Thyroid gland (tissue), 4 donors: ENCODE data around the gene CTAGE4. TPM values are rescaled to one million over a fixed set of nuclear protein-coding genes. Genes with fewer than 3 reads are reported as not detected.
"Not testable (repeated sequence)": the region's sequence is repeated elsewhere in the genome, so short reads cannot be mapped to it uniquely, and the experiment has no call there.

Experiments used
- DNase-seq, 2 donors: peaks; one replicate each; pipeline ENCODE4 v3.0.0-alpha.2; 2019
- H3K27ac ChIP-seq, 3 donors: fragments of 200-600 bp; sonication (generic); 1 replicate in 2 of 3; 2 replicates in 1 of 3; pipeline ENCODE4 v1.5.1; 2016 to 2019; ENCODE audit warnings: mild to moderate bottlenecking in 1 of 3, moderate library complexity in 1 of 3
- H3K27me3 ChIP-seq: fragments of 200-600 bp; sonication (generic); one replicate; pipeline ENCODE4 v1.5.1; 2019
- H3K36me3 ChIP-seq, 2 donors: fragments of 200-600 bp; sonication (generic); one replicate each; pipeline ENCODE4 v1.5.1; 2016 to 2019
- H3K4me1 ChIP-seq, 2 donors: fragments of 200-600 bp; sonication (generic); one replicate each; pipeline ENCODE4 v1.5.1; 2017 to 2019
- H3K4me3 ChIP-seq, 3 donors: fragments of 200-600 bp; sonication (generic); replicated peaks in 1 of 3; 1 replicate in 2 of 3; 2 replicates in 1 of 3; pipeline ENCODE4 v1.5.1; 2016; ENCODE audit warnings: mild to moderate bottlenecking in 1 of 3
- H3K9me3 ChIP-seq: fragments of 200-600 bp; sonication (generic); one replicate; pipeline ENCODE4 v1.5.1; 2017
- WGBS, 2 donors: methylation state at CpG; one replicate each; pipeline ENCODE4 v1.1.5; 2017; 5-methylcytosine and 5-hydroxymethylcytosine counted together
- intact Hi-C: fragments of 100-400 bp; cut with DNase I; formaldehyde crosslinking; loops from one replicate; pipeline ENCODE4 v1.15.1; 2023
- total RNA-seq, 4 donors: library from RNA; depleted of rRNA; stranded (reverse); fragments of >200 nt; gene quantifications; one replicate each; pipeline ENCODE4 v1.2.3, GENCODE V29; 2016

Gene CTAGE4
- total RNA-seq, 4 donors from 2014 or later, result 4.7 to 27.4 (median 14.0) TPM

DNA sequence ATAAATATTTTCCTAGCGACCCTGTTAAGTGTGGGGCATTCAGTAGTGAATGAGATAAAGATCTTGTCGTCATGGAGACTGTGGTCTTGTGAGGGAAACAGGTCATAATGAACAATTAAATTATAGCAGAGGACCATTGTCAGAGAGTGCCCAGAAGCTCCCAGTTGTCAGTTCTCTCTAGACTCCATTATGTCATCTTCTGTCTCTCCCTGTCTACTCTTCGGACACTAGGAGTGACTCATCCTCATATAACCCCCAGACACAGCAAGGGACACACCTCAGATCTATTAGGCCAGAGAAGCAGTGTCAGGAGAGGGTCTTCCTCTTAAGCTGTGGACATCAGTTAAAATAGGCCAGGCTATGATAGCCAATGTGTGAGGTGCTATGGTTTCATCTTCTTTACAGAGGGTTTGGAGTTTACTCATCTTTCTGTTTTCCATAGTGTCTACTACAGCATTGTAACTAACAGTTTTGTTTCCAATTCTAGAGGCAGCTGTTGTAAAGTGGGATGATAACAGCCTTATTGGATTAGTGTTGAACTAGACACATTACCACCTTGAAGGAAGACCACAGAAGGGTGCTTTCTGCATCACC, 5.4 kb downstream of the CTAGE4 start:
- intact Hi-C loops, H3K27ac ChIP-seq, H3K4me3 ChIP-seq, H3K4me1 ChIP-seq, H3K36me3 ChIP-seq, H3K27me3 ChIP-seq, H3K9me3 ChIP-seq, DNase-seq: not testable (repeated sequence)
- WGBS, 2 donors, result no CpG with 5 or more reads among the region's 3 CpGs

- intact Hi-C loops, H3K27ac ChIP-seq, H3K4me1 ChIP-seq, H3K4me3 ChIP-seq, H3K27me3 ChIP-seq, H3K9me3 ChIP-seq, DNase-seq, H3K36me3 ChIP-seq: not testable (repeated sequence)
- no CpG with 5 or more reads among the region's 11 CpGs for WGBS, 2 donors
Measured at GRCh38 chr7:144193782-144194181, 10.5 kb downstream of the CTAGE4 start.

- no CpG with 5 or more reads among the region's 6 CpGs for WGBS, 2 donors
- H3K4me1 ChIP-seq, intact Hi-C loops, H3K36me3 ChIP-seq, H3K4me3 ChIP-seq, DNase-seq, H3K9me3 ChIP-seq, H3K27me3 ChIP-seq, H3K27ac ChIP-seq: not testable (repeated sequence)
Measured at GRCh38 chr7:144194453-144194852, 11.2 kb downstream of the CTAGE4 start.

GRCh38 chr7:144195212-144195872, 12.1 kb downstream of the CTAGE4 start, which contains the start of gene ARHGEF35:
TSS of gene ARHGEF35 (minus strand) at chr7:144195833. CDS start at chr7:144188383, 7,450 bp downstream.
- H3K4me1 ChIP-seq, H3K9me3 ChIP-seq, H3K27ac ChIP-seq, intact Hi-C loops, H3K36me3 ChIP-seq, H3K4me3 ChIP-seq, H3K27me3 ChIP-seq: not testable (repeated sequence)
- peak; percentile 58 to 72 for DNase-seq
- no CpG with 5 or more reads among the region's 51 CpGs for WGBS, 2 donors

GRCh38 chr7:144198934-144199333, 15.7 kb downstream of the CTAGE4 start:
- H3K4me1 ChIP-seq, H3K4me3 ChIP-seq, H3K36me3 ChIP-seq, H3K27me3 ChIP-seq, H3K9me3 ChIP-seq, DNase-seq, intact Hi-C loops: not testable (repeated sequence)
- 72 to 74% methylated on average over 2 to 3 of the region's 4 CpGs for WGBS, 2 donors
- peak overlapping the region in 2 of 3 donors; percentile 52 to 67 for H3K27ac ChIP-seq

DNA sequence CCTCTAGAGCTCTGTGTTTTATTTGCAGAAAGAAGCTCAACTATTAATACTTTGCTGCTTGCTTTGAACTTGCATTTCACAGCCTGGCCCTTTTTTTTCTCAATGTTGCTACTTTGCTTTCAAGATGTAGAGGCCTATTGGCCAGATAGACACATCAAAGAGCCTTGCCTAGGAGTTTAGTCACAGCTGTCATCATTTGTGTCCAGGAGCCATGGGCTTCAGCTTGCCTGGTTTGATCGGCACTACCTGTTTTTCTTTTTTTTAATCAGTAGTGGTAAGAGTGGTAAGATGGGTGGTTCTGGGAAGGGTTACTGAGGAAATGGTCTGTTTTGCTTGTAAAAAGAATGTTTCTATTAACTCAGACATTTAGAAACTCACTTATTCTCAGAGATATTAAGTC, 18.7 kb downstream of the CTAGE4 start:
- no CpG with 5 or more reads among the region's 1 CpG for WGBS, 2 donors
- H3K4me1 ChIP-seq, H3K4me3 ChIP-seq, H3K27me3 ChIP-seq, H3K27ac ChIP-seq, intact Hi-C loops, DNase-seq, H3K9me3 ChIP-seq, H3K36me3 ChIP-seq: not testable (repeated sequence)

DNA sequence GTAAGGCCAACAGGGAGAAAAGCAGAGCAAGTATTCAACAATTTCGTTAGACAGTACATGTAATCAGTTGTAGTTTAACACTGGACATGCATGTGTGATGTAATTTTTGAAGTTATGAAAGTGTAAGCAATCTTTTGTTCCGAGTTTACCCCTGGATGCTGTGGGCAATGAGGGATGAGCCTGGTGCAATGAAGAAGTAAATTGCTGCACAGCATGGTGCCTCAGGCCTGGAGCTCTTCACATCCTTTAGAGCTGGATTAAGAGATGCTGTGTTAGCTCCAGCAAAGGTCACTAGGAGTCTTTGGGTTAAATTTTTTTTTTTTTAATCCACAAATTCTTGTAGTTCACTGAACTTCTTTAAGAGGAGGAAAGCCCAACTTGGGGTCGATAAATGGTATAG, 19.8 kb downstream of the CTAGE4 start:
- H3K36me3 ChIP-seq, H3K4me1 ChIP-seq, intact Hi-C loops, H3K27ac ChIP-seq, H3K9me3 ChIP-seq, DNase-seq, H3K4me3 ChIP-seq, H3K27me3 ChIP-seq: not testable (repeated sequence)
- WGBS, 2 donors, result no CpG with 5 or more reads among the region's 3 CpGs

GRCh38 chr7:144205306-144205705, 22.0 kb downstream of the CTAGE4 start:
- no CpG with 5 or more reads among the region's 5 CpGs for WGBS, 2 donors
- H3K4me1 ChIP-seq, H3K9me3 ChIP-seq, H3K4me3 ChIP-seq, intact Hi-C loops, H3K27ac ChIP-seq, DNase-seq, H3K36me3 ChIP-seq, H3K27me3 ChIP-seq: not testable (repeated sequence)

- intact Hi-C loops, H3K36me3 ChIP-seq: not testable (repeated sequence)
Measured at GRCh38 chr7:144217200-144217599, 33.9 kb downstream of the CTAGE4 start.

DNA sequence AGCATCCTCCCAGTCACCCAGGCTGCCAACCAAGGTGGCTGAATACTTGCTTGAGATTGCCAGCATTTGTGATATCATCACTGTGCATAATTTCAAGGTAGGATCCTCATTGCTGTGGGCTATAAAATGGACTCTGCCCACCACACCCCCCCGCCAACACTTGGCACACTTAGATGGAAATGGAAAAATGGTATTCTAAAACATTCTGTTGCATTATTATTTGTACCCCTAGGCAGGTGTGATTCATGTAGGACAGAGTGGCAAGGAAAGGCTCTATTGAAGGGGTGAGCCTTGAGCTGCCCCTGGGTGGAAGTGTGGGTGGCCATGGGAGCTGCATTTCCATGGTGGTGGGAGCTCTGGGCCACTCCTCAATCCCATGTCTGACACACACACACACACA, 35.3 kb downstream of the CTAGE4 start:
- H3K27ac ChIP-seq, intact Hi-C loops, H3K36me3 ChIP-seq, H3K4me1 ChIP-seq, H3K9me3 ChIP-seq, H3K27me3 ChIP-seq, H3K4me3 ChIP-seq: not testable (repeated sequence)
- WGBS, 2 donors, result 100% methylated on average over 1 of the region's 1 CpG
- DNase-seq, result peak in 1 of 2 donors; percentile 2

More at GRCh38 chr7:144217200-144217599, 33.9 kb downstream of the CTAGE4 start:
- H3K27ac ChIP-seq, H3K4me3 ChIP-seq, DNase-seq, H3K27me3 ChIP-seq, H3K9me3 ChIP-seq, H3K4me1 ChIP-seq: not testable (repeated sequence)

DNA sequence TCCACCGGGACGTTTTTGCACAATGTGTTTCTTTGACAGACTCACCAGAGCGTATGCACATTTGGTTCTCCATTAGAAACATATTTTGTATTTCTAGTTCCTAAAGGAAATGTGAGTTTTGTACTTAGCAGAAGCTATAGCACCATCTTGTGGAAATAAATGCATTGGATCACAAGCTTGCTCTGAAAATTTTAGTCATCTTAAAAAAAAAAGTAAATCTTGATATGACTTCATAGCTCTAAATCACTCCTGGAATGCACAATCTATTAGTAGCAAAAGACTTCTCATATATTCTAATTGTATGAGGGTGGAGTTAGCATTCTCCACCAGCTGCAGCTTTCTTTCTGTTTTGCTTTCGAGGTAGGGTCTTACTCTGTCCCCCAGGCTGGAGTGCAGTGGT, 35.9 kb downstream of the CTAGE4 start:
- H3K4me3 ChIP-seq, intact Hi-C loops: not testable (repeated sequence)
- WGBS, 2 donors, result 80% methylated on average over 1 of the region's 4 CpGs; no CpG with 5 or more reads in 1 of the 2 donors

GRCh38 chr7:144220531-144220930, 37.3 kb downstream of the CTAGE4 start:
- H3K27me3 ChIP-seq, H3K9me3 ChIP-seq, intact Hi-C loops: not testable (repeated sequence)

More for the DNA sequence above, 35.9 kb downstream of the CTAGE4 start:
- H3K27me3 ChIP-seq, H3K4me1 ChIP-seq, H3K27ac ChIP-seq, H3K9me3 ChIP-seq, DNase-seq, H3K36me3 ChIP-seq: not testable (repeated sequence)

GRCh38 chr7:144223675-144224074, 40.4 kb downstream of the CTAGE4 start:
- not testable (repeated sequence) for H3K36me3 ChIP-seq, H3K27ac ChIP-seq, H3K27me3 ChIP-seq

More at GRCh38 chr7:144220531-144220930, 37.3 kb downstream of the CTAGE4 start:
- H3K36me3 ChIP-seq, DNase-seq, H3K4me1 ChIP-seq, H3K27ac ChIP-seq, H3K4me3 ChIP-seq: not testable (repeated sequence)

More at GRCh38 chr7:144223675-144224074, 40.4 kb downstream of the CTAGE4 start:
- H3K4me3 ChIP-seq, DNase-seq, intact Hi-C loops, H3K9me3 ChIP-seq, H3K4me1 ChIP-seq: not testable (repeated sequence)
